Measurements from ENCODE around the gene MARK4. TPM values are rescaled to one million over a fixed set of nuclear protein-coding genes. Genes with fewer than 3 reads are reported as not detected.

The MARK4 gene
- total RNA-seq, 1 experiment from 2014 or later = 37.7 TPM

GRCh38 chr19:45331411-45331810 lies 80.3 kb downstream of the MARK4 start (continued):
- TF ChIP-seq REST (IDR thresholded peaks at IDR 0.05; ENCODE audit: low read depth) = no peak
- no peak for TF ChIP-seq EGR1 (IDR thresholded peaks at IDR 0.05; ENCODE audit: low read depth)
- TF ChIP-seq SIN3A (IDR thresholded peaks at IDR 0.05; ENCODE audit: low read depth) = no peak
- TF ChIP-seq CTCF (IDR thresholded peaks at IDR 0.05 in 2 of 3, conservative IDR thresholded peaks at IDR 0.05 in 1 of 3; ENCODE audit: borderline replicate concordance in 1 of 3, insufficient read depth in 1 of 3, low read depth in 2 of 3, low read length in 2 of 3) = no peak
- TF ChIP-seq, protein P1, sequence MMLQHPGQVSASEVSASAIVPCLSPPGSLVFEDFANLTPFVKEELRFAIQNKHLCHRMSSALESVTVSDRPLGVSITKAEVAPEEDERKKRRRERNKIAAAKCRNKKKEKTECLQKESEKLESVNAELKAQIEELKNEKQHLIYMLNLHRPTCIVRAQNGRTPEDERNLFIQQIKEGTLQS (IDR thresholded peaks at IDR 0.05) = no peak
- TF ChIP-seq ELF1 (IDR thresholded peaks at IDR 0.05; ENCODE audit: borderline replicate concordance, low read depth) = no peak
- TF ChIP-seq TCF7L2 (IDR thresholded peaks at IDR 0.05; ENCODE audit: borderline replicate concordance, extremely low read depth, insufficient read depth, insufficient read length) = no peak
